Suprapubic skin (tissue), 4 donors: ENCODE data around the gene OR8G5. TPM values are rescaled to one million over a fixed set of nuclear protein-coding genes. Genes with fewer than 3 reads are reported as not detected.

Experiments used
- DNase-seq, 2 donors: peaks; one replicate each; pipeline ENCODE4 v3.0.0-alpha.2; 2019; ENCODE audit warnings: low spot score in 2 of 2
- H3K27ac ChIP-seq: fragments of 200-600 bp; sonication (generic); one replicate; pipeline ENCODE4 v1.5.1; 2019
- H3K27me3 ChIP-seq: fragments of 200-600 bp; sonication (generic); one replicate; pipeline ENCODE4 v1.5.1; 2019
- H3K36me3 ChIP-seq: fragments of 200-600 bp; sonication (generic); one replicate; pipeline ENCODE4 v1.5.1; 2019
- H3K4me1 ChIP-seq: fragments of 200-600 bp; sonication (generic); one replicate; pipeline ENCODE4 v1.5.1; 2019
- H3K4me3 ChIP-seq: fragments of 200-600 bp; sonication (generic); one replicate; pipeline ENCODE4 v1.5.1; 2019; ENCODE audit warnings: mild to moderate bottlenecking
- H3K9me3 ChIP-seq: fragments of 200-600 bp; sonication (generic); one replicate; pipeline ENCODE4 v1.5.1; 2019
- CTCF ChIP-seq, 2 donors: fragments of 200-600 bp in 1 of 2; fragments of 450-650 bp in 1 of 2; sonication (generic) in 1 of 2; IDR thresholded peaks; one replicate each; pipeline ENCODE4 v1.5.1; 2016 to 2019; ENCODE audit warnings: antibody characterized with exemption in 2 of 2, mild to moderate bottlenecking in 1 of 2, moderate library complexity in 1 of 2
- EP300 ChIP-seq: sonication (generic); formaldehyde crosslinking; IDR thresholded peaks from one replicate; pipeline ENCODE4 v1.6.1; 2017; ENCODE audit warnings: antibody characterized with exemption
- POLR2A ChIP-seq, 2 donors: fragments of 450-650 bp; IDR thresholded peaks; one replicate each; pipeline ENCODE4 v1.6.1; 2017; ENCODE audit warnings: antibody characterized with exemption in 2 of 2, mild to moderate bottlenecking in 2 of 2, moderate library complexity in 2 of 2
- POLR2AphosphoS5 ChIP-seq, 3 donors: sonication (generic); formaldehyde crosslinking; IDR thresholded peaks; one replicate each; pipeline ENCODE4 v1.6.1; 2017; ENCODE audit warnings: antibody characterized with exemption in 3 of 3
- WGBS: methylation state at CpG from one replicate; pipeline ENCODE4 v1.1.5; 2018; 5-methylcytosine and 5-hydroxymethylcytosine counted together
- total RNA-seq, 4 donors: library from RNA; depleted of rRNA; stranded (reverse); fragments of >200 nt; gene quantifications; one replicate each; pipeline ENCODE4 v1.1.0, GENCODE V29; 2016

Gene OR8G5
- total RNA-seq, 4 donors from 2014 or later: not detected

- no peaks in the 10 kb centered on the region for H3K27me3 ChIP-seq
- no peak for TF ChIP-seq POLR2A (IDR thresholded peaks at IDR 0.05)
- no peak for TF ChIP-seq POLR2AphosphoS5 (IDR thresholded peaks at IDR 0.05)
- H3K27ac ChIP-seq: no peak overlapping the region
- DNase-seq: no peak
- H3K9me3 ChIP-seq: no peaks in the 10 kb centered on the region
- H3K4me1 ChIP-seq: no peaks in the 10 kb centered on the region
- H3K36me3 ChIP-seq: no peaks in the 10 kb centered on the region
- H3K4me3 ChIP-seq: no peak overlapping the region
Observed at GRCh38 chr11:124296016-124296415, 39.8 kb downstream of the OR8G5 start.

GRCh38 chr11:124297921-124298320, 41.7 kb downstream of the OR8G5 start:
- no peaks in the 10 kb centered on the region for H3K4me1 ChIP-seq
- 83% methylated on average over 4 of the region's 4 CpGs for WGBS
- H3K4me3 ChIP-seq: no peak overlapping the region
- H3K27me3 ChIP-seq: no peaks in the 10 kb centered on the region
- TF ChIP-seq CTCF (IDR thresholded peaks at IDR 0.05): no peak
- DNase-seq: no peak
- H3K36me3 ChIP-seq: no peaks in the 10 kb centered on the region
- no peak overlapping the region for H3K27ac ChIP-seq
- no peaks in the 10 kb centered on the region for H3K9me3 ChIP-seq

- H3K4me3 ChIP-seq: no peak overlapping the region
- H3K4me1 ChIP-seq: no peaks in the 10 kb centered on the region
- H3K27ac ChIP-seq: no peak overlapping the region
- H3K27me3 ChIP-seq: no peaks in the 10 kb centered on the region
- no peaks in the 10 kb centered on the region for H3K9me3 ChIP-seq
- 37% methylated on average over 3 of the region's 3 CpGs for WGBS
- DNase-seq: no peak
- TF ChIP-seq POLR2AphosphoS5 (IDR thresholded peaks at IDR 0.05) (no peak), POLR2A (IDR thresholded peaks at IDR 0.05) (no peak), EP300 (no peak), CTCF (IDR thresholded peaks at IDR 0.05) (no peak)
- H3K36me3 ChIP-seq: no peaks in the 10 kb centered on the region
Observed at GRCh38 chr11:124301548-124301947, 45.4 kb downstream of the OR8G5 start.

- H3K4me3 ChIP-seq: no peak overlapping the region
- no peaks in the 10 kb centered on the region for H3K27me3 ChIP-seq
- no peaks in the 10 kb centered on the region for H3K4me1 ChIP-seq
- DNase-seq: no peak
- no peaks in the 10 kb centered on the region for H3K9me3 ChIP-seq
- no peak overlapping the region for H3K27ac ChIP-seq
- WGBS: 46% methylated on average over 3 of the region's 3 CpGs
- no peaks in the 10 kb centered on the region for H3K36me3 ChIP-seq
- TF ChIP-seq POLR2AphosphoS5 (IDR thresholded peaks at IDR 0.05) (no peak), CTCF (IDR thresholded peaks at IDR 0.05) (no peak), EP300 (no peak), POLR2A (IDR thresholded peaks at IDR 0.05) (no peak)
Observed at GRCh38 chr11:124302347-124303125, 46.4 kb downstream of the OR8G5 start.

- TF ChIP-seq CTCF (IDR thresholded peaks at IDR 0.05) (no peak), POLR2A (IDR thresholded peaks at IDR 0.05) (no peak), POLR2AphosphoS5 (IDR thresholded peaks at IDR 0.05) (no peak), EP300 (no peak)
- Histone ChIP-seq H3K9me3 (no peaks in the 10 kb centered on the region), H3K4me3 (no peak overlapping the region), H3K27ac (no peak overlapping the region), H3K4me1 (no peaks in the 10 kb centered on the region), H3K36me3 (no peaks in the 10 kb centered on the region), H3K27me3 (no peaks in the 10 kb centered on the region)
- no peak for DNase-seq
Observed at GRCh38 chr11:124307093-124307492, 50.9 kb downstream of the OR8G5 start.

- no peak for DNase-seq
- no peak overlapping the region for H3K27ac ChIP-seq
- no peaks in the 10 kb centered on the region for H3K27me3 ChIP-seq
- H3K9me3 ChIP-seq: no peaks in the 10 kb centered on the region
- H3K36me3 ChIP-seq: no peaks in the 10 kb centered on the region
- TF ChIP-seq EP300 (no peak), POLR2A (IDR thresholded peaks at IDR 0.05) (no peak), POLR2AphosphoS5 (IDR thresholded peaks at IDR 0.05) (no peak), CTCF (IDR thresholded peaks at IDR 0.05) (no peak)
- H3K4me3 ChIP-seq: no peak overlapping the region
- H3K4me1 ChIP-seq: no peaks in the 10 kb centered on the region
Observed at GRCh38 chr11:124310721-124311120, 54.5 kb downstream of the OR8G5 start.
